ENCODE data around the gene WHAMM. TPM values are rescaled to one million over a fixed set of nuclear protein-coding genes. Genes with fewer than 3 reads are reported as not detected.

The WHAMM gene
- total and polyA plus RNA-seq, 4 donors: 2.0 to 11.8 (median 7.8) TPM

- Histone ChIP-seq H3K4me3 (ENCODE audit: low read length in 2 of 2) (no peak overlapping the region), H3K36me3 (ENCODE audit: control insufficient read depth in 1 of 2, insufficient read depth in 2 of 2, low read length in 1 of 2) (peaks cover 0 to 3% of the 10 kb centered on the region in 2 donors), H3K27ac (ENCODE audit: low read depth in 1 of 2, low read length in 2 of 2) (no peak overlapping the region), H3K9me3 (ENCODE audit: control insufficient read depth, low read length) (peaks cover 1% of the 10 kb centered on the region), H3K27me3 (ENCODE audit: control insufficient read depth in 1 of 2, insufficient read depth in 2 of 2, low read length in 1 of 2) (no peaks in the 10 kb centered on the region), H3K4me1 (ENCODE audit: control insufficient read depth in 1 of 2, insufficient read depth in 2 of 2, low read length in 2 of 2) (no peaks in the 10 kb centered on the region)
- intact Hi-C loops (cut with DNase I): no loop called here
- ATAC-seq (ENCODE audit: low FRiP score): no peak
- 71 to 77% methylated on average over 7 of the region's 7 CpGs for WGBS, 2 donors
- DNase-seq: no peak
These were observed 66.1 kb downstream of the WHAMM start for GRCh38 chr15:82875411-82876003.

GRCh38 chr15:82877825-82878224 is 68.4 kb downstream of the WHAMM start:
- no peak for DNase-seq
- Histone ChIP-seq H3K4me1 (ENCODE audit: control insufficient read depth in 1 of 2, insufficient read depth in 2 of 2, low read length in 2 of 2) (no peaks in the 10 kb centered on the region), H3K27me3 (ENCODE audit: control insufficient read depth in 1 of 2, insufficient read depth in 2 of 2, low read length in 1 of 2) (no peaks in the 10 kb centered on the region), H3K36me3 (ENCODE audit: control insufficient read depth in 1 of 2, insufficient read depth in 2 of 2, low read length in 1 of 2) (peaks cover 0 to 3% of the 10 kb centered on the region in 2 donors), H3K9me3 (ENCODE audit: control insufficient read depth, low read length) (no peaks in the 10 kb centered on the region), H3K4me3 (ENCODE audit: low read length in 2 of 2) (no peak overlapping the region), H3K27ac (ENCODE audit: low read depth in 1 of 2, low read length in 2 of 2) (no peak overlapping the region)
- WGBS, 2 donors: 82 to 86% methylated on average over 2 of the region's 2 CpGs
- ATAC-seq (ENCODE audit: low FRiP score): no peak
- intact Hi-C loops (cut with DNase I): no loop called here

DNA sequence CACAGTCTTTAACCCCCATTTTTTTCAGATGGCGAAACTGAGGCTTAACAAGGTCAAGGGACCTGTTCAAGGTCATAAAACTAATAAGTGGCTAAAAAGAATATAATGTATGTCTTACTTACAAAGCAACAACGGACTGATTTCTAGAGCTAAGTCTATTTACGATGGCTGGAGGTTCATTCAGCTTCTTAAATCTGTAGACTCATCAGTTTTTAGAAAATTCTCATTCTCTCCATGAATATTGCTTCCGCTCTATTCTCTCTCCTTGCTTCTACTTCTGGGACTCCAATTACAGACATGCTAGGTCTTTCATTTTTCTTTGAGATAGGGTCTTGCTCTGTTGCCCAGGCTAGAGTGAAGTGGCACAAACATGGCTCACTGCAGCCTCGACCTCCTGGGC is 68.9 kb downstream of the WHAMM start:
- Histone ChIP-seq H3K36me3 (ENCODE audit: control insufficient read depth in 1 of 2, insufficient read depth in 2 of 2, low read length in 1 of 2) (peaks cover 0 to 3% of the 10 kb centered on the region in 2 donors), H3K27me3 (ENCODE audit: control insufficient read depth in 1 of 2, insufficient read depth in 2 of 2, low read length in 1 of 2) (no peaks in the 10 kb centered on the region), H3K4me1 (ENCODE audit: control insufficient read depth in 1 of 2, insufficient read depth in 2 of 2, low read length in 2 of 2) (no peaks in the 10 kb centered on the region), H3K27ac (ENCODE audit: low read depth in 1 of 2, low read length in 2 of 2) (no peak overlapping the region), H3K4me3 (ENCODE audit: low read length in 2 of 2) (no peak overlapping the region), H3K9me3 (ENCODE audit: control insufficient read depth, low read length) (no peaks in the 10 kb centered on the region)
- ATAC-seq (ENCODE audit: low FRiP score): no peak
- intact Hi-C loops (cut with DNase I): no loop called here
- no peak for DNase-seq
- 91 to 92% methylated on average over 5 of the region's 5 CpGs for WGBS, 2 donors

DNA sequence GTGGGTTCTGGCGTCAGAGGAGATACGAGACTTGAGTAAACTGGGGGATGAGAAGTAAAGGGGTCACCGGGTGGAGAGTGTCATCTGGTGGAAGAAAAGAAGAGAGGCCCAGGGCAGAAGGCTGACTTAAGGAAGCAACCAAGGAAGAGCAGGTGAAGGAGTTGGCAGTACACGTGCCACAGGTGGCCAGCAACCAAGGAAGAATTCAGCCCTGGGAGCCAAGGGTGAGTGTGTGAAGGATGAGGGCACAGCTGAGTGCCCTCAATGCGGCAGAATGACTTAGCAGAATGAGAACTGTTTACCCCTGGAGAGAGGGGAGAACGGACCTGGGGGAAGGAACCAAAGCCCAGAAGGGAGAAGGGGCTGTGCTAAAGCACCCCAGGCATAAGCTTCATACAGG is 71.3 kb downstream of the WHAMM start:
- Histone ChIP-seq H3K4me3 (ENCODE audit: low read length in 2 of 2) (no peak overlapping the region), H3K4me1 (ENCODE audit: control insufficient read depth in 1 of 2, insufficient read depth in 2 of 2, low read length in 2 of 2) (no peaks in the 10 kb centered on the region), H3K36me3 (ENCODE audit: control insufficient read depth in 1 of 2, insufficient read depth in 2 of 2, low read length in 1 of 2) (no peaks in the 10 kb centered on the region), H3K27me3 (ENCODE audit: control insufficient read depth in 1 of 2, insufficient read depth in 2 of 2, low read length in 1 of 2) (no peaks in the 10 kb centered on the region), H3K9me3 (ENCODE audit: control insufficient read depth, low read length) (no peaks in the 10 kb centered on the region), H3K27ac (ENCODE audit: low read depth in 1 of 2, low read length in 2 of 2) (no peak overlapping the region)
- intact Hi-C loops (cut with DNase I): no loop called here
- ATAC-seq (ENCODE audit: low FRiP score) (no peak), DNase-seq (no peak)
- WGBS, 2 donors: 77 to 79% methylated on average over 6 of the region's 6 CpGs

- Histone ChIP-seq H3K27ac (ENCODE audit: low read depth in 1 of 2, low read length in 2 of 2) (no peak overlapping the region), H3K4me1 (ENCODE audit: control insufficient read depth in 1 of 2, insufficient read depth in 2 of 2, low read length in 2 of 2) (no peaks in the 10 kb centered on the region), H3K9me3 (ENCODE audit: control insufficient read depth, low read length) (no peaks in the 10 kb centered on the region), H3K36me3 (ENCODE audit: control insufficient read depth in 1 of 2, insufficient read depth in 2 of 2, low read length in 1 of 2) (no peaks in the 10 kb centered on the region), H3K27me3 (ENCODE audit: control insufficient read depth in 1 of 2, insufficient read depth in 2 of 2, low read length in 1 of 2) (no peaks in the 10 kb centered on the region), H3K4me3 (ENCODE audit: low read length in 2 of 2) (no peak overlapping the region)
- 77 to 89% methylated on average over 2 of the region's 2 CpGs for WGBS, 2 donors
- ATAC-seq (ENCODE audit: low FRiP score) (no peak), DNase-seq (no peak)
- intact Hi-C loops (cut with DNase I): no loop called here
These were observed 72.3 kb downstream of the WHAMM start for GRCh38 chr15:82881747-82882146.

DNA sequence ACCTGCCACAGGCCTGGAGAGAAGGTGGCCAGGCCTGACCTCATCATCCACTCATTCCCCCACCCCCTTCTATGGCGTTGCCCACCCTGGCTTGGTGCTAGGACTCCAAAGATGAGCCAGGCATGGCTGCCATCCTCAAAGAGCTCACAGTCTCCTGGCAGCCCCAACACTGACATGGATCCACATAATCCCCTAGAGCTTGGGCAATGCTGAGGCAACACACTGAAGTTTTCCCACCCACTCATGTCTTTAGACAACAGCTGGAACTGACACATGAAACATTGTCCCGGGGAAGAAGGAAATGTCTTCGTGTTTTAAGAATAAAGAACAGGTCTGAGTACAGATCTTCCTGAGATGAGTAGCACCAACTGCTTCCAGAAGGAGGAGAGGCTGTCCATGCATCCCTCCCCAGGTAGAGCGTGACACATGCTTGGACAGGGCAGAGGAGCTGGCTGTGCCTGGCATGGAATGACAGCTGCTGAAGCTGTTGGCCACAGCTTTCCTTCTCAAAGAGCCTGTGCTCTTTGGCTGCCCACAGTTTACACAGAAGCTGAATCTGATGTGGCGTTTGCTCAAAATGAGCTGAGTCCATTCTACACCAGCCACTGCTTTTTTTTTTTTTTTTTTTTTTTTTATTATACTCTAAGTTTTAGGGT is 73.0 kb downstream of the WHAMM start:
- ATAC-seq (ENCODE audit: low FRiP score): no peak
- DNase-seq: no peak
- no peaks in the 10 kb centered on the region for H3K4me1 ChIP-seq (ENCODE audit: control insufficient read depth in 1 of 2, insufficient read depth in 2 of 2, low read length in 2 of 2)
- H3K4me3 ChIP-seq (ENCODE audit: low read length in 2 of 2): no peak overlapping the region
- no peaks in the 10 kb centered on the region for H3K36me3 ChIP-seq (ENCODE audit: control insufficient read depth in 1 of 2, insufficient read depth in 2 of 2, low read length in 1 of 2)
- WGBS, 2 donors: 80 to 82% methylated on average over 5 of the region's 5 CpGs
- no peak overlapping the region for H3K27ac ChIP-seq (ENCODE audit: low read depth in 1 of 2, low read length in 2 of 2)
- no peaks in the 10 kb centered on the region for H3K27me3 ChIP-seq (ENCODE audit: control insufficient read depth in 1 of 2, insufficient read depth in 2 of 2, low read length in 1 of 2)
- H3K9me3 ChIP-seq (ENCODE audit: control insufficient read depth, low read length): no peaks in the 10 kb centered on the region
- intact Hi-C loops (cut with DNase I): no loop called here

Other genes starting within 250 kb of the WHAMM start
- gene CPEB1, start 162.3 kb upstream of the WHAMM start, total RNA-seq: 10 to 100 TPM in 1 of 2 donors, 1 to 10 TPM in 1; 1.1 to 10.3 TPM
- 1 to 10 TPM in 1 of 2 donors, under 1 TPM in 1; 0.88 to 4.1 TPM for gene CPEB1, start 162.3 kb upstream of the WHAMM start, polyA plus RNA-seq
- gene AP3B2, start 99.8 kb upstream of the WHAMM start, total RNA-seq: under 1 TPM; 0.16 to 0.42 TPM
- gene AP3B2, start 99.8 kb upstream of the WHAMM start, polyA plus RNA-seq: 1 to 10 TPM in 1 of 2 donors, not detected in 1; 1.6 TPM
- gene FSD2, start 3.6 kb upstream of the WHAMM start, total RNA-seq: not detected
- gene FSD2, start 3.6 kb upstream of the WHAMM start, polyA plus RNA-seq: under 1 TPM in 1 of 2 donors, not detected in 1; under 0.01 TPM
- 1 to 10 TPM; 2.3 to 7.1 TPM for gene HOMER2, start 143.1 kb downstream of the WHAMM start, total RNA-seq
- gene HOMER2, start 143.1 kb downstream of the WHAMM start, polyA plus RNA-seq: 1 to 10 TPM in 1 of 2 donors, under 1 TPM in 1; 0.50 to 2.4 TPM
- 10 to 100 TPM; 11.5 to 12.2 TPM for gene RAMAC, start 176.6 kb downstream of the WHAMM start, total RNA-seq
- gene RAMAC, start 176.6 kb downstream of the WHAMM start, polyA plus RNA-seq: 10 to 100 TPM; 14.8 to 24.3 TPM
- 10 to 100 TPM; 15.0 to 15.3 TPM for gene C15orf40, start 202.0 kb downstream of the WHAMM start, total RNA-seq
- 10 to 100 TPM; 16.5 to 27.9 TPM for gene C15orf40, start 202.0 kb downstream of the WHAMM start, polyA plus RNA-seq

All from aorta (tissue), 5 donors.